DOHH2 (cell line): ENCODE data around the gene IDUA.

Experiments used
- H3F3A ChIP-seq: fragments of 200-600 bp; sonication (generic), shearing (Covaris generic); 2 replicates; pipeline ENCODE4 v1.6.0; 2016; ENCODE audit warnings: antibody characterized with exemption, mild to moderate bottlenecking; ENCODE audit not compliant: control insufficient read depth, insufficient read depth
- H3K27ac ChIP-seq: fragments of 200-600 bp; sonication (generic); 2 replicates; pipeline ENCODE4 v1.5.1; 2014; ENCODE audit warnings: low read depth, mild to moderate bottlenecking, low read length, moderate library complexity
- H3K27me3 ChIP-seq: fragments of 200-600 bp; sonication (generic); 2 replicates; pipeline ENCODE4 v1.6.1; 2014; ENCODE audit warnings: mild to moderate bottlenecking, low read length, mixed read lengths; ENCODE audit not compliant: control insufficient read depth
- H3K36me3 ChIP-seq: fragments of 200-600 bp; sonication (generic); 2 replicates; pipeline ENCODE4 v1.6.1; 2014; ENCODE audit warnings: mild to moderate bottlenecking, low read length, moderate library complexity, mixed read lengths; ENCODE audit not compliant: control insufficient read depth
- H3K4me1 ChIP-seq: fragments of 200-600 bp; sonication (generic); 2 replicates; pipeline ENCODE4 v1.6.1; 2014; ENCODE audit warnings: mild to moderate bottlenecking, low read length, mixed read lengths; ENCODE audit not compliant: control insufficient read depth
- H3K4me2 ChIP-seq: fragments of 200-600 bp; sonication (generic); 2 replicates; pipeline ENCODE4 v1.6.0; 2014; ENCODE audit warnings: mild to moderate bottlenecking, low read length, moderate library complexity
- H3K4me3 ChIP-seq: fragments of 200-600 bp; sonication (generic); 2 replicates; pipeline ENCODE4 v1.5.1; 2014; ENCODE audit warnings: mild to moderate bottlenecking, low read length, mixed read lengths
- H3K79me2 ChIP-seq: fragments of 200-600 bp; sonication (generic); 2 replicates; pipeline ENCODE4 v1.6.1; 2014; ENCODE audit warnings: mild to moderate bottlenecking, low read length, mixed read lengths; ENCODE audit not compliant: control insufficient read depth
- H3K9me2 ChIP-seq: fragments of 200-600 bp; sonication (generic); replicated peaks from 2 replicates; pipeline ENCODE4 v1.6.1; 2014; ENCODE audit warnings: mild to moderate bottlenecking, low read length, mixed read lengths; ENCODE audit not compliant: control insufficient read depth
- H3K9me3 ChIP-seq: fragments of 200-600 bp; sonication (generic); 2 replicates; pipeline ENCODE4 v1.6.1; 2014; ENCODE audit warnings: antibody characterized with exemption, low read length, mixed read lengths; ENCODE audit not compliant: control insufficient read depth, insufficient read depth
- H4K20me1 ChIP-seq: fragments of 200-600 bp; sonication (generic); 2 replicates; pipeline ENCODE4 v1.6.0; 2014; ENCODE audit warnings: low read depth, mild to moderate bottlenecking, antibody characterized with exemption, low read length, moderate library complexity; ENCODE audit not compliant: control insufficient read depth, insufficient read depth
- CTCF ChIP-seq: fragments of 200-600 bp; sonication (generic); IDR thresholded peaks from one replicate; pipeline ENCODE4 v1.5.1; 2014; ENCODE audit warnings: antibody characterized with exemption, mild to moderate bottlenecking, low read depth, low read length; ENCODE audit not compliant: poor library complexity, severe bottlenecking
- EZH2phosphoT487 ChIP-seq: fragments of 200-600 bp; sonication (generic); IDR thresholded peaks from 2 replicates; pipeline ENCODE4 v1.6.1; 2017; ENCODE audit warnings: borderline replicate concordance, mild to moderate bottlenecking, antibody characterized with exemption, low read length, moderate library complexity, mixed read lengths

Gene IDUA

GRCh38 chr4:955931-956381 lies 30.9 kb upstream of the IDUA start:
- Histone ChIP-seq H3K4me1 (no peaks in the 10 kb centered on the region), H3K36me3 (no peaks in the 10 kb centered on the region), H3K4me3 (no peak overlapping the region), H3K79me2 (no peaks in the 10 kb centered on the region), H4K20me1 (no peaks in the 10 kb centered on the region), H3K4me2 (no peak overlapping the region), H3K27ac (no peak overlapping the region), H3F3A (no peaks in the 10 kb centered on the region), H3K9me2 (no peaks in the 10 kb centered on the region), H3K27me3 (no peaks in the 10 kb centered on the region), H3K9me3 (no peaks in the 10 kb centered on the region)
- TF ChIP-seq EZH2phosphoT487, result no peak
- TF ChIP-seq CTCF, result no peak

GRCh38 chr4:956531-957230 lies 30.2 kb upstream of the IDUA start:
- H3K79me2 ChIP-seq, result no peaks in the 10 kb centered on the region
- H3K4me3 ChIP-seq, result no peak overlapping the region
- no peaks in the 10 kb centered on the region for H4K20me1 ChIP-seq
- no peak overlapping the region for H3K27ac ChIP-seq
- H3K4me1 ChIP-seq, result no peaks in the 10 kb centered on the region
- no peaks in the 10 kb centered on the region for H3K36me3 ChIP-seq
- H3K9me2 ChIP-seq, result no peaks in the 10 kb centered on the region
- no peak for TF ChIP-seq CTCF
- TF ChIP-seq EZH2phosphoT487, result no peak
- no peaks in the 10 kb centered on the region for H3K9me3 ChIP-seq
- H3K4me2 ChIP-seq, result no peak overlapping the region
- H3F3A ChIP-seq, result no peaks in the 10 kb centered on the region
- H3K27me3 ChIP-seq, result no peaks in the 10 kb centered on the region

- no peaks in the 10 kb centered on the region for H3K36me3 ChIP-seq
- no peaks in the 10 kb centered on the region for H3K79me2 ChIP-seq
- no peaks in the 10 kb centered on the region for H3F3A ChIP-seq
- H3K9me2 ChIP-seq, result no peaks in the 10 kb centered on the region
- H4K20me1 ChIP-seq, result no peaks in the 10 kb centered on the region
- no peak overlapping the region for H3K27ac ChIP-seq
- H3K4me1 ChIP-seq, result no peaks in the 10 kb centered on the region
- no peak for TF ChIP-seq EZH2phosphoT487
- TF ChIP-seq CTCF, result no peak
- H3K4me3 ChIP-seq, result no peak overlapping the region
- H3K4me2 ChIP-seq, result no peak overlapping the region
- H3K9me3 ChIP-seq, result no peaks in the 10 kb centered on the region
- H3K27me3 ChIP-seq, result no peaks in the 10 kb centered on the region
Measured at GRCh38 chr4:957231-957580, 29.6 kb upstream of the IDUA start.
